Stomach smooth muscle (tissue), 2 donors: ENCODE measurements around the gene ERLIN1.

Experiments
- H3K27ac ChIP-seq: one replicate; pipeline ENCODE4 v1.7.0; 2013; ENCODE audit warnings: mild to moderate bottlenecking, low read length, inconsistent platforms
- H3K27me3 ChIP-seq, 2 donors: one replicate each; pipeline ENCODE4 v1.7.0; 2013; ENCODE audit warnings: low read length in 2 of 2; ENCODE audit not compliant: insufficient read depth in 2 of 2, control insufficient read depth in 1 of 2
- H3K36me3 ChIP-seq, 2 donors: one replicate each; pipeline ENCODE4 v1.7.0; 2013; ENCODE audit warnings: low read length in 2 of 2; ENCODE audit not compliant: control insufficient read depth in 2 of 2, insufficient read depth in 2 of 2
- H3K4me1 ChIP-seq: one replicate; pipeline ENCODE4 v1.7.0; 2013; ENCODE audit warnings: low read length; ENCODE audit not compliant: control insufficient read depth, insufficient read depth
- H3K4me3 ChIP-seq, 2 donors: one replicate each; pipeline ENCODE4 v1.7.0; 2013; ENCODE audit warnings: low read length in 2 of 2
- H3K9ac ChIP-seq, 2 donors: one replicate each; pipeline ENCODE4 v1.7.0; 2013; ENCODE audit warnings: low read length in 2 of 2, mild to moderate bottlenecking in 1 of 2
- H3K9me3 ChIP-seq, 2 donors: one replicate each; pipeline ENCODE4 v1.7.0; 2013; ENCODE audit warnings: low read length in 2 of 2; ENCODE audit not compliant: control insufficient read depth in 2 of 2
- donor health status: healthy.
- donor health status: Pancreatic carcinoma.

ERLIN1 gene

DNA sequence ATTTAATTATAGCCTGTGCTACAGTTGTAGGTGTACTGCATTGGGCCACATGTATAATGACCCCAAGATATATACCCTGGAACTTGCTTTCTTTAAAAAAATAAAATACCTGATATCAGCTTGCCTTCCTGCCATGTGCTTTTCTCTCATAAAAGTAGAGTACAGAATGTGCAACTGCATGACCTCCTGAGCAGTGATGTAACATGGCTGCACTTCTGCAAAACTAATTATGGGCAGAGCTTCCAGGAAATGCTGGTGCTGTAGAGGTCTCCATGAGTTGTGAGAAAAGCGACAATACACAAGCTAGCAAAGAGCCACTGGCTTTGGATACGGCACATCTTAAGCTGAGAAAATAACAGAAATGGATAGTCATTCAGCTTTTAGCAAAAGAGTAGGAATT is 6.5 kb upstream of the ERLIN1 start:
- H3K9ac ChIP-seq: no peak overlapping the region
- H3K4me1 ChIP-seq: no peaks in the 10 kb centered on the region
- H3K27me3 ChIP-seq: no peaks in the 10 kb centered on the region
- no peak overlapping the region for H3K4me3 ChIP-seq
- H3K27ac ChIP-seq: no peak overlapping the region
- no peaks in the 10 kb centered on the region for H3K9me3 ChIP-seq
- H3K36me3 ChIP-seq: peaks cover 35 to 47% of the 10 kb centered on the region in 2 donors

DNA sequence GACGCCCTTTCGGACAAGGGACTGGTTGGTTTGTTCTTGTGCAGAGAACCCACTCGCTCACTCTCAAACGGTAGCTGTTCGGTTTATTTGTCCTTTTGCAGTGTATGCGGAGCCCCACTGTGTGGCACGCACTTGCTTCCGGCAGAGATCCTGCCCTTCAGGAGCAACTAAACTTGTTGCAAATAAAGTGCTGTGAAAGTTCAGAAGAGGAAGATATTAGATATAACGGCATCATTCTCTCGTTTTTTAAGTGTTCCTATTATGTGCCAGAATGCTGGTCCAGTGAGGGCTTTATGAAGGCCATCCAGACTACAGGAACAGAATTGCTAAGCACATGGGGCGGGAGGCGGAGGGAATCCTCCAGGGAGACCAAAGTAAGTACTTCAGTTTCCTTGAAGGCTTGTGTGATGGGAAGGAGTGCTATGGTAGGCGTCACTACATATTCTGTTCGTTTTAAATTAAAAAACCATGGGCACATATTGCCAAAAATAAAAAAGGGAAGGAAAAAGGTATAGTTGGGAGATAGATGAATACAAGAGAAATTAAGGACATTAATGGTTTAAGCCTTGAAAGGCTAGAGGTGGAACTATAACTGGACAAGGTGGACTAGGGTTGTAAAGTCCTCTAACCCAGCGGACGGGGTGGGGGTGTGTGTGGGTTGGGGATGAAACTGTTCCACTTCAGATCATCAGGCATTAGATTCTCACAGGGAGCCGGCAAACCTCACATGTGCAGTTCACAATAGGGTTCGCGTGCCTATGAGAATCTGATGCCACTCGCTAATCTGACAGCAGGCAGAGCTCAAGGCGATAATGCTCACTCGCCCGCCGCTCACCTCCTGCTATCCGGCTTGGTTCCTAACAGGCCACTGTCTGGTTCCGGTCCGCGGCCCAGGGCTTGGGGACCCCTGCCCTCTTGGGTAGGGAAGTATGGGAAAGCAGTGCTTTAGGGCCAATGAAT is 704 bp upstream of the ERLIN1 start:
- H3K4me3 ChIP-seq: peak overlapping the region; percentile 96 to 100
- H3K4me1 ChIP-seq: peaks cover 14% of the 10 kb centered on the region
- peak overlapping the region; percentile 64 for H3K27ac ChIP-seq
- peaks cover 6 to 27% of the 10 kb centered on the region in 2 donors for H3K36me3 ChIP-seq
- no peaks in the 10 kb centered on the region for H3K27me3 ChIP-seq
- H3K9ac ChIP-seq: peak overlapping the region; percentile 86 to 89
- no peaks in the 10 kb centered on the region for H3K9me3 ChIP-seq

DNA sequence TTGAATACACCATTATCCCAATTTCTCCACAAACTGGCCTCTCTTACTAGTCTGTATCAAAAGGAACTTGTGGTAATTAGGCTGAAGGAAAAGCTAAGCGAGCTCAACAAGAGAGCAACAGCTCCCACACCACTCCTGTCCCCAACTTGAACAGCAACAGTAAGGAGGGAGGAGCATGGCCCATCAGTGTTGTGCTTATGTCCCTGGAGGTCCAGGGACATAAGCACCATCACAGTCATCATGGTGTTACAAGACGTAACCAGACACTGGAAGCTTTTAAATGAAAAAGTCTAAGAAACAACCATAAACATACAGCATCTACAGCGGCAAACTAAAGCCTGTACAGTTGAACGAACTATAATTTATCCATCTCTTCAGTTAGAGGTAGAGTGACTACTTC is 989 bp downstream of the ERLIN1 start:
- Histone ChIP-seq H3K4me3 (peak overlapping the region; percentile 96 to 100), H3K9ac (peak overlapping the region; percentile 83 to 96), H3K27me3 (no peaks in the 10 kb centered on the region), H3K36me3 (peaks cover 3 to 15% of the 10 kb centered on the region in 2 donors), H3K4me1 (peaks cover 14% of the 10 kb centered on the region), H3K9me3 (no peaks in the 10 kb centered on the region), H3K27ac (peak overlapping the region; percentile 64)

DNA sequence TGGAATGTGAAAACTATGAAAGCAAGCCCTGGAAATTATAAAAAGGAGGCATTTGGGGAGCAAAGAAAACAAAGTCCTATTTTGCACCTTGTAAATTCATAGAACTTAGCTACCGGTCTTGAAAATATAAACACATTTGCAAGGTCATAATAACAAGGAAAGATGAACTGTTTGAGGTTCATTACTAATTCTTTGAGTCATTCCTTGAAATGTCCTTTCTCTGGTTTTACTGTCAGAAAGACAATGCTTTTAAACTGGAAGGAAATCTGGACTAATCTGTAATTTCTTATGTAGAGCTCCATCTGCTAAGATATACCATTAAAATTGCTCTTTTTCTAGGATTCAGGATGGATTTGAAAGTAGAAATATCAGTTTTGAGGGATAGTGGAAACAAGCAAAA is 1.4 kb downstream of the ERLIN1 start:
- H3K9me3 ChIP-seq: no peaks in the 10 kb centered on the region
- H3K4me1 ChIP-seq: peaks cover 14% of the 10 kb centered on the region
- H3K27me3 ChIP-seq: no peaks in the 10 kb centered on the region
- H3K4me3 ChIP-seq: peak overlapping the region in 1 of 2 donors; percentile 96
- no peak overlapping the region for H3K9ac ChIP-seq
- H3K27ac ChIP-seq: no peak overlapping the region
- H3K36me3 ChIP-seq: peaks cover 3 to 15% of the 10 kb centered on the region in 2 donors

DNA sequence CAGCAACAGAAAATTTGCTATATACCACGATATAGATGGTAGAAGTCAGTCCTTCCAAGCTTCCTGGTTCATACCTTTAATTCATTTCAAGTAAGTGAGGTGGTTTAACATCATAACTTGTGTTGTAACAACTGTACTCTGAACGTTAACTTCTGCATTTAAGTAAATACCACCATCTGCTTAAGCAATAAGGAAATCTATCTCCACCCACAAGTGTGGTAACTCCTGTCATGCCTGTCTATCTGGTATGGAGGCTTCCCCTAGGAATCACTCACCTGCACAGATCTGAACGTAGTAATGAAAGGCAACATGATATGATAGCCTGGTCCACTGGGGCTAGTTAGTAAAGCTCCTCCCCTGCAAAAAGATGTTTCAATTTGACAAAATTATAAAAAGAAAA is 2.3 kb downstream of the ERLIN1 start:
- H3K4me3 ChIP-seq: no peak overlapping the region
- peaks cover 14% of the 10 kb centered on the region for H3K4me1 ChIP-seq
- H3K9me3 ChIP-seq: no peaks in the 10 kb centered on the region
- H3K27ac ChIP-seq: no peak overlapping the region
- no peak overlapping the region for H3K9ac ChIP-seq
- peaks cover 3 to 11% of the 10 kb centered on the region in 2 donors for H3K36me3 ChIP-seq
- no peaks in the 10 kb centered on the region for H3K27me3 ChIP-seq

DNA sequence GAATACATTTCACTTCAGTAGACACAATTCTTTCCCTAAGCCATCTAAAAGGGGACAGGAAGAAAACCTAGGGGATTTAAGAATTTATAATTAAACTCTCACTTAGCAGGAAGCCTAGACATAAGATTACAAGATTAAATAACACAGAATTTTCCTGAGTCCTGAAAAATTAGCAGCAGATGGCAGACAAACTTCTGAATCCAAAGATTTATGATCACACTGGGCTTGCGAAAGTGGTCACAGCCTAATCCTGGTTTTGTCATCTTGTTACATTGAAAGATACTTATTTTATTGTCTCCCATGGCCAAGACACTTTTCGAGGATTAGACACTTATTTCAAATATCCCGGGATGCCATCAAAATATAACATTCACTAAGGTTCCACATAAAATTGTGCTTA is 2.9 kb downstream of the ERLIN1 start:
- Histone ChIP-seq H3K27me3 (no peaks in the 10 kb centered on the region), H3K9ac (no peak overlapping the region), H3K27ac (no peak overlapping the region), H3K4me1 (peaks cover 14% of the 10 kb centered on the region), H3K9me3 (no peaks in the 10 kb centered on the region), H3K4me3 (no peak overlapping the region), H3K36me3 (peaks cover 3 to 11% of the 10 kb centered on the region in 2 donors)

DNA sequence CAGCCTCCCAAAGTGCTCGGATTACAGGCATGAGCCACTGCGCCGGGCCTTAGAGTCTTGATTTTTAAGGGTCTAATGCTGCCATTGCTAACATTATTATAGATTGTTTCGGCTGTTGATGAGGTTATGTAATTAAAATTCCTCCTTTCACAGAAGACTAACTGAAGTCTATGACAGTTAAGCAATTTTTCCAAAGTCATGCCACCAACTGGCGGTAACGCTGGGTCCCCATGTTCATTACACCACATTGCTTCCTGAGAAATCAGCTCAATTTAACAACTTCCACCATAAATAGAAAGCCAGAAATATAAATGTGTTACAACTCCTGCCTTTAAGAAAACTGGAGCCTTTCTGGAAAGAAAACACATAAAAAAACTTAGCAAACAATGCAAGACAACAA is 3.5 kb downstream of the ERLIN1 start:
- Histone ChIP-seq H3K36me3 (peaks cover 3 to 11% of the 10 kb centered on the region in 2 donors), H3K4me1 (peaks cover 14% of the 10 kb centered on the region), H3K27ac (no peak overlapping the region), H3K9me3 (no peaks in the 10 kb centered on the region), H3K4me3 (no peak overlapping the region), H3K9ac (no peak overlapping the region), H3K27me3 (no peaks in the 10 kb centered on the region)

DNA sequence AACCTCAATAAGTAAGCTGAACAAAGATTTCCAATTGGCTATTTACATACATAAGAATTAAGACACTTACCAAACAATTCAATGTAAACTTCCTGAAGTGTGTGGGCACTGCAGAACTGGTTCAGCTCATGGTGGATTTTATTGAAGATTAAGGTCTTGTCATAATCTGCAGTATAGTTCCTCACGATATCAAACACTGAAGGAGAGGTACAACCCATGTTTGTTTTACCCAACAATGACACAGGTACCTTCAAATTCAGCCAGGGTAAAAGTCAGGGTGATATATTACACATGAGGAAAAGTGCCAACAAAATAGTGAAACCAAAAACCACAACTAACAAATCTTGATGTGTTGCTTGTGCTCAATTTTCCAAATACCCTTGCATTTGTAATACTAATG is 10.0 kb downstream of the ERLIN1 start:
- H3K4me3 ChIP-seq: no peak overlapping the region
- peaks cover 19 to 37% of the 10 kb centered on the region in 2 donors for H3K36me3 ChIP-seq
- H3K27ac ChIP-seq: no peak overlapping the region
- H3K9ac ChIP-seq: no peak overlapping the region
- no peaks in the 10 kb centered on the region for H3K4me1 ChIP-seq
- no peaks in the 10 kb centered on the region for H3K27me3 ChIP-seq
- no peaks in the 10 kb centered on the region for H3K9me3 ChIP-seq

DNA sequence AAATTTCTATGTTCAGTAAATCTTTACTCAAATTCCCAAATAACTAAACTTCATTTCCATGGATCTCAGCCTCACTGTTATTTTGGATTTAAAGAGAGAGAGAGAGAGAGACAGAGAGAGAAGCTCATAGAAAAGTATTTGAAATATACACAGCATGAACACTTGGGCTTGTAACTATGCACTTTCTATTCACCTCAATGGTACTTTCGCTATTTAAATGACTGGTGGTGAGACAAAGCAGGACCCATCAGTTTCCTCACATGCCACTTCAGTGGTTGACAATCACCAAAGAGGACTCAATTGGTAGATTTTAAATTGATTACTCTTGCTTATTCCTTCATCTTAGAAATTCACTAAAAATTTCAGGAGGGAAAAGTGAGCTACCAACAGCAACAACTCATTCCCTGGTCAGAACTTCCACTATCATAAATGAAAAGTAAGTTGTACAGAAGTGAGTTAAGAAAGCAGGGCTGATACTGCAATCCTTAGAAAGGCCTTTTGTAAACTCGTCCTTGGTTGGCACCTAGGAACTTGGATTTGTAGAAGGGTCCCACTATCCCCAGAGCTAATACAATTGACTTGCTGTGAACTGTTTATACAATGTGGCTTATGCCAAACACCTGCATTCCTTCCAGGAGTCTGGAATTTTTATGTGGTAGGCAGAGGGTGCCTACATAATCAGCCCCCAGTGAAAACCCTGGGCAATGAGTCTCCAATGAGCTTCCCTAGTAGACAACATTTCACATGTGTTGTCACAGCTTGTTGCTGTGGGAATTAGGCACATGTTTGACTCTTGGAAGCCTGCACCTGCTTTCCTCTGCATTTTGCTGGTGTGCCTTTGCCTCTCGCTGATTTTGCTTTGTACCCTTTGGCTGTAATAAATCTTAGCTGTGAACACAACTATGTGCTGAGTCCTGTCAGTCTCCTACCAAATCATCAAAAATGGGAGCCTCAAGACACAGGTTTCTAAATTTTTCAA is 10.8 kb downstream of the ERLIN1 start:
- H3K4me3 ChIP-seq: no peak overlapping the region
- no peak overlapping the region for H3K27ac ChIP-seq
- H3K9ac ChIP-seq: no peak overlapping the region
- H3K36me3 ChIP-seq: peaks cover 19 to 37% of the 10 kb centered on the region in 2 donors
- H3K27me3 ChIP-seq: no peaks in the 10 kb centered on the region
- no peaks in the 10 kb centered on the region for H3K9me3 ChIP-seq
- no peaks in the 10 kb centered on the region for H3K4me1 ChIP-seq

DNA sequence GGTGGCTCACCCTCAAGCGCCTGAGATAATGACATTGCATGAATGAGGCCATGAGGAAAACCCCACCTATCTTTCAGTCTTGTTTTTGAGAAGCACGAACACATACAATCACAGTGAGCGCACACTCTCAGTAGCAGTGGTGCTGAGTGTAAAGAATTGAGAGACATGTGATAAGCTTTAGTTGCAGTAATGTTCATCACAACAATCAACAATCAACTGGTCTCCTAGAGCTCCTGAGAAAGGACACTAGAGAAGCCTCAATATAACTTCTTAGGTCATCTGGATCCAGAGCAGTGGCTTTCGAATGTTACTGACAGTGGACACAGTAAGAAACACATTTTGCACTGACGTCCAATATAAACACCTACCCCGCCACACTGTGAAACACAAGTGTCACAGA is 12.8 kb downstream of the ERLIN1 start:
- H3K4me3 ChIP-seq: no peak overlapping the region
- no peak overlapping the region for H3K9ac ChIP-seq
- no peak overlapping the region for H3K27ac ChIP-seq
- H3K4me1 ChIP-seq: no peaks in the 10 kb centered on the region
- peaks cover 19 to 37% of the 10 kb centered on the region in 2 donors for H3K36me3 ChIP-seq
- no peaks in the 10 kb centered on the region for H3K27me3 ChIP-seq
- H3K9me3 ChIP-seq: no peaks in the 10 kb centered on the region
